Inferior parietal cortex (tissue), 1 donor: ENCODE measurements around the gene PCLO.
"Not testable (repeated sequence)": the region's sequence is repeated elsewhere in the genome, so short reads cannot be mapped to it uniquely, and the experiment has no call there.

Experiments used
- DNase-seq: peaks from one replicate; pipeline ENCODE4 v3.0.0-alpha.2; 2016; ENCODE audit errors: extremely low spot score

Gene PCLO

DNA sequence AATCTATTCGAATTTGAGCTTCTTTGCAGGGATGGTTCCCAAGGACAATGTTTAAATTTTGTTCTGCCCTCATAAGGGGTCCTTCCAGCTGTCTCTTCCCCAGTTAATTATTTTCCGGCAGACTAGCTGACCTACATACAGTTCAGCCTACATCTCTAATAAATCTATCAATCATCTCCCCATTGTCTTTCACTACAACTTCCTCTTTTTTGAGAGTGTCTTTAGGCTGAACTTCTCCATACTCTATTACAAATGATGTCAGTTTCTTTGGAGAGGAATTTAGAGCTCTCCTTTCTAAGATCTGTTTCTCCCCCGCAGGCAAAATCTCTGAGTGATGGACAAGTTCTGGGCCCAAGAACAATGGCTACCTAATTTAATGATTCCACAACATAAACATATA is 122.2 kb downstream of the PCLO start:
- DNase-seq, result no peak

DNA sequence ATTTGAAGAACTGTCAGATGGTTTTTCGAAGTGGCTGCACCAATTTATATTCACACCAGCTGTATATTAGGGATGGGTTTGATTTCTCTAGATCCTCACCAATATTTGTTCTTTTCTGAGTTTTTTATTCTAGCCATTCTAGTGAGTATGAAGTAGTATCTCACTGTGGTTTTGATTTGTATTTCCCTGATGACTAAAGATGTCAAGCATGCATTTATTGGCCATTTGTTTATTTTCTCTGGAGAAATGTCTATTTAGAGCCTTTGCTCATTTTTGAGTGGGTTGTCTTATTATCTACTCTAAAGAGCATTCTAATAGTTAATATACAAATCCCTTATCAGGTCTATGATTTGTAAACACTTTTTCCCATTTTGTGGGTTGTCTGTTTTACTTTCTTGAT is 123.9 kb downstream of the PCLO start:
- DNase-seq, result no peak

DNA sequence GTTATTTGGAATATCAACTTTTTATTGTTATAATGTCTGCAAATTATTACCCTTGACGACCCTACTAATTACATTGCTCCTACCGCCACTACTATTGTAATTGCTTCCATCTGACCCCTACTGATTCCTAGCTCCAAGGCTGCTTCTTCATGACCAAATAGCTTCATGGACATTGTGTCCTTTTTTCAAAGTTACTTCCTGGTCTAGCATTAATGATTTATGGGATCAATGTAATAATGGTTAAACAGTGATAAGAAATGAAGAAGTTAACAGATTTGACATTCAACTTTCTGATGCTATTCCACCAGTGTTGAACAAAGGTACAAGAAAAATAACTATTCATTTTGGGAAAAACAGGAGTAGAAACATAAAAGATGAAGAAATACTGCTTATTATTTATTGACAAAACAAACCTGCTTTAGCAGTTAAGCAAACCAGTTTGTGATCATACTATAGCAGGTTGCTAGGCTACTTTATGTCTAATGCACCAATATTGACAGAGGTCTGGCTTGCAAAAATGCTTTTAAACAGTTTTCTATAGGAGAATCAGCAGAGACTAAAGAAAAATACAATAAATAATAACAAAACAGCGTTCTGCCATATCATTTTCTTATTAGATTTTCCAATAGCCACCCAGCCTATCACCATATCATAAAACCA is 125.8 kb downstream of the PCLO start:
- DNase-seq, result no peak

DNA sequence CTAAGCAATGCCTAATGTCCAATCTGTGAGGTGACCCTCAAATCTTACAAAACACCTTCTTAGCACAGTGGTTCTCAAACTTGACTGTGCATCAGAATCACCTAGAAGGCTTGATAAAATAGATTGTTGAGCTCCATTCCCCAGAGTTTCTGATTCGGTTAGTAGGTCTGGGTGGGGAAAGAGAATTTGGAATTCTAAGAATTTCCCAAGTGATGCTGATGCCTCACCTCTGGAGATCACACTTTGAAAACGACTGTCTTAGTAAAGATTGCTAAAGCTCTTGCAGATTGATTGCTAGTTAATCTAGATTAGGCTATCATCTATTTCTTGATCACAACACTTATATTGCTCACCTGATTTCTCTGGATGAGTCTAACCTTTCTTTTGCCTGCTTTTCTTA is 126.6 kb downstream of the PCLO start:
- DNase-seq, result no peak

DNA sequence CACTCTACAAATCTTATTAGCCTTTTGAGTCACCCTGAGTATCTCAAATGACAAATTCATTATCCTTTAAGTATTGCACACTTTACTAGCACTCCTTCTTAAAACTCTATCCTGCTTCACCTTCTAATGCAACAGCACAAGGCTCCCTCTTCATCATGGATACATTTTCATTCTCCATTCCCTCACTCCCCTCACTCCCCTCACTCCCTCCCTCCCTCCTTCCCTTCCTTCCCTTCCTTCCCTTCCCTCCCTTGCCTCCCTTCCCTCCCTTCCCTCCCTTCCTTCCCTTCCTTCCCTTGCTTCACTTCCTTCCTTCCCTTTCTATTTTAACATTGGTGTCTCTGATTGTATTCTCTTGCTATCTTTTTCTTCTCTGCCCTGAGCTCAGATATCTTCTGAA is 130.5 kb downstream of the PCLO start:
- DNase-seq, result no peak

DNA sequence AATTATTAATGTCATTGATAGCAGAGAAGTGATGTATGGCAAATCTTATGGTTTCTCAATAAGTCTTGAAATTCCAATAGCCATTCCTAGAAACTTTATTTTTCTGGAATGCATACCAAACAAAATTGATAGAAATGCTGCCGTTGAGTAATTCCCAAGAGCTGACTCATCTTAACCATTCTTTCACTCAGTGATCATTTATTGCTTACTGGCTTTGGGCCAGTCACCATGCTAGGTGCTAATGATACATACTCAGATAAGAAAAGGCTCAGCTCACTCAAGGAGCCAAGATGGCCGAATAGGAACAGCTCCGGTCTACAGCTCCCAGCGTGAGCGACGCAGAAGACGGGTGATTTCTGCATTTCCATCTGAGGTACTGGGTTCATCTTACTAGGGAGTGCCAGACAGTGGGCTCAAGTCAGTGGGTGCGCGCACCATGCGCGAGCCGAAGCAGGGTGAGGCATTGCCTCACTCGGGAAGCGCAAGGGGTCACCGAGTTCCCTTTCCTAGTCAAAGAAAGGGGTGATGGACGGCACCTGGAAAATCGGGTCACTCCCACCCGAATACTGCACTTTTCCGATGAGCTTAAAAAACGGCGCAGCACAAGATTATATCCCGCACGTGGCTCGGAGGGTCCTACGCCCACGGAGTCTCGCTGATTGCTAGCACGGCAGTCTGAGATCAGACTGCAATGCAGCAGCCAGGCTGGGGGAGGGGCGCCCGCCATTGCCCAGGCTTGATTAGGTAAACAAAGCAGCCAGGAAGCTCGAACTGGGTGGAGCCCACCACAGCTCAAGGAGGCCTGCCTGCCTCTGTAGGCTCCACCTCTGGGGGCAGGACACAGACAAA is 138.6 kb downstream of the PCLO start:
- DNase-seq, result not testable (repeated sequence)

DNA sequence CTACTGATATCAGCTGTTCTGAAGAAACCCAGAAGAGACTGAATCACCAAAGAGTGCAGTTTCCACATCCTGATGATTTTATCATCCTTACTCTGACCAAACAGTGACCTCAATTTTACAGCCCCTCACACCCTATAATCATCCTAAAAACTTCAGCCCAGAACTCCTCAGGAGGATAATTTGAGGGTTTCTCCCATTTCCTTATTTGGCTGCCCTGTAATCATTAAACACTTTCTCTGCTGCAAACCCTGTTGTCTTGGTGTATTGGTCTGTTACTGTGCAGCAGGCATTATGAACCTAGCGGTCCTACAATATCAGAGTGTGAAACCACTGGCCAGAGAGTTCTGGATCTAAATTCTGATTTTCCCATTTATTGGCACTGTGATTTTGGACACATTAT is 141.7 kb downstream of the PCLO start:
- DNase-seq, result no peak

DNA sequence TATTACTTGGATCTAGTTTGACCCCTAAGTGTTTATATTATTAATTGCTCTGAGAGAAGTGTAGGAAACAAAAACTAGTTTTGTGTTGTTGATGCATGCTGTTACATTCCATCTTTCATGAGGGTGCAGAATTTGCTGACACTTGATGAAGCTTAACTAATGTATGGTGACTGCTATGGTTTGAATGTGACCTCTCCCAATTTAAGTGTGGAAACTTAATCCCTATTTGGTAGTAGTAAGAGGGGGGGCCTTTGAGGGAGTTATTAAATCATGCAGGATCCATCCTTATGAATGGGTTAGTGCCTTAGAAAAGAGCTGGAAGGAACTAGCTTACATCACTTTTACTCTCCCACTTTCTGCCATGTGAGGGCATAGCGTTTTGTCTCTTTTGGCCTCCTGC is 142.5 kb downstream of the PCLO start:
- no peak for DNase-seq

DNA sequence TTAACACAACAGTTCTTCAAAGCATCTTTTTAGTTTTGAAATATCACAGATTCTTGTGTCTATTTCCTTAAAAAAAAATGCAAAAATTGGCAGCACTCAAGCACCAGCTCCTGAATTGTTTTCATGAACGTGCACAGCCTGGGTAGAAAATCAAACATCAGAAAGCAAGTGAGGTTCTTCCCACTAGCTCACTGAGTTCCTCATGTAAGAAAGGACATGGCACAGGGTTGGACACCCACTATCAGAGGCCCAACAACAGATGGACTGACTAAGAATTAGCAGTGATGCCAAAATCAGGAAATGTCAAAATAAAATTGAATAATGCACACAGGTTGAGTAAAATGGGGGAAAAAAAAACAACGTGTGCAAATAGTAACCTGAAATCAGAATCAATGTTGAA is 146.8 kb downstream of the PCLO start:
- DNase-seq, result no peak

DNA sequence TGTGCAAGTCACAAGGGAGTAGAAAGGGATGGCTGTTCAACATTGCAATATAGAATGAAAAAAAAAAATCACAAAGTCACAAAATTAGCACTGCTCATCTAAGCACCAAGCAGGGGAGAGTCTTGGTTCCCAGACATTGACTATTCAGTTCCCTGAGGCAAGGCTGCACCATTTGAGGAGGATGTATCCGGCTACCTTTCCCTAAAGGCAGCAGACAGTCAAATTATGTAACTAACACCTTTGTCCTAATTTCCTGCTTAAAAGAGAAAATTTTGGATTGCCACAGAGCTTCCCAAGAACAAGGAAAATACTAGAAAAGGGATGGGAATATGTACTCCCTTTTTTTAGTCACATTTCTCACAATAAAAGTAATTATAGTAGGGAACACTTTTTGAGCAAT is 148.1 kb downstream of the PCLO start:
- DNase-seq, result no peak

DNA sequence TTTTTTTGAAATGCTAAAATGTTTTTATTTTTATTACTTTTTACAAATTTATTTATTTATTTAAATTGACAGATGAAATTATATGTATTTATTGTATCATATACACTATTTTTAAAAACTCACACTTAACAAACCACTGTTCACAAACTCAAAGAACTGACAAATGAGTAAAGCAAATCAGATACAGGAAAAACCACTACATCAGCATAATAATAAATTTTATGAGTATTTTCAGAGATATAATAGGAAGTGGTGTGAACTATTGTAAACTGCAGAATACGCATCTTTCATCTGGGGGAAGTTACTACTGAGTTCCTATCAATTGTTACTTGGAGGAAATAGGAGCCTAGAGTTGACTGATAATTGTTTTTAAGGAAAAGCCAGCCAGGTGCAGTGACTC is 150.7 kb downstream of the PCLO start:
- DNase-seq, result no peak

DNA sequence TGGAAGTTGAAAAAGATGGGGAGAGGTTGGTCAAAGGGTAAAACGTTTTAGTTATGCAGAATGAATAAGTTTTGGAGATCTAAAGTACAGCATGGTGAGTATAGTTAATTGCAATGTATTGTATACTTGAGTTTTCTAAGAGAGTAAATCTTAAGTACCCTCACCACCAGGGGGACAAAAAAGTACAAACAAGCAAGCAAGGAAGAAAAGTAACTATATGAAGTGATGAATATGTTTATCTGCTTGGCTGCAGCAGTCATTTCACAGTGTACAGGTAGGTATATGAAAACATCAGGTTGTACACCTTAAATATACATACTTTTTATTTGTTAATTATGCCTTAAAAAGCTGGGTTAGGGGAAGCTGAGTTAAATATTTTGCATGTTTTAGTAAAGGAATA is 157.3 kb downstream of the PCLO start:
- no peak for DNase-seq

DNA sequence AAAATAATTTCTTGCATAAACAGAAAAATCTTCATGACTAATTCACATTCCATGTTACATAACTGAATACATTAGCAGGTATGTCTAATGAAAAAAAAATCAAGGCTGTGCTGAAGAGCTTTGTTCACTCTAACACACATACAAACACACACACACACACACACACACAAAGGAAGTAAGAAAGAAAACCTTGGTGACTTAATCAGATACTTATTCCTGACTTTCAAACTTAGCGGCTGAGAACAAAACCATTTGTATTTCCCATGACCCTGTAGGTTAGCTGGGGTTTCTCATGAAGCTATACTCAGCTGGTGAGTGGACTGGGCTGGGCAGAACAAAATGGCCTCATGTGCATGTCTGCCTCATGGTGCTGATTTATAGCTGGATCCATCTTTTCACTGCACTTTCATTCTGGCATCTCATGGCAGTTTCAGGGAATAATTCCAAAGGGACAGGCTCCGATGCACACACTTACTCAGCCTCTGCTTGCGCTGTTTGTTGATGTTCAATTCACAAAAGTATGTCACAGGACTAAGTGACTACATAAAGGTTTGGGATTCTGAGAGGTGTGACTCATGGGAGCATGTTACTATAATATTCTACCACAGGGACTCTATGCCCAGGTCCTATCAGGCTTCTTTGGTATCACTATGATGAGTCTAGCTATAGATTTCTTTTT is 161.2 kb downstream of the PCLO start:
- DNase-seq, result no peak

DNA sequence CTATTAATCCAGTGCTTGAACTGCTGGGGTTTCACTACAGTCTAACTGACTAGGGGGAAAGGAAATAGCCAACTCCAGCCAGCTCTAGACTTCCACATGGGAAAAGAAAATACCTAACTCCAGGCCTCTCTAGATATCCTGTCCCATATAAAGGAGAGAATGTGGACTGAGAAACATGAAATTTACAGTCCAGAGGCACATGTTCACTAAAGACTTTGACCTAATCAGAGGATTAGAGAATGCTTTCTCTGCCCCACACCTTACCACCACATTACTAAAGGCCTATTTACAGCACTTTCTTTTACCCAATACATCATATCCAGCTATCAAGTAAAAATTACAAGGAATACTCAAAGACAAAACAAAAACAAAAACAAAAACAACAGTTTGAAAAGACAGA is 164.2 kb downstream of the PCLO start:
- no peak for DNase-seq

DNA sequence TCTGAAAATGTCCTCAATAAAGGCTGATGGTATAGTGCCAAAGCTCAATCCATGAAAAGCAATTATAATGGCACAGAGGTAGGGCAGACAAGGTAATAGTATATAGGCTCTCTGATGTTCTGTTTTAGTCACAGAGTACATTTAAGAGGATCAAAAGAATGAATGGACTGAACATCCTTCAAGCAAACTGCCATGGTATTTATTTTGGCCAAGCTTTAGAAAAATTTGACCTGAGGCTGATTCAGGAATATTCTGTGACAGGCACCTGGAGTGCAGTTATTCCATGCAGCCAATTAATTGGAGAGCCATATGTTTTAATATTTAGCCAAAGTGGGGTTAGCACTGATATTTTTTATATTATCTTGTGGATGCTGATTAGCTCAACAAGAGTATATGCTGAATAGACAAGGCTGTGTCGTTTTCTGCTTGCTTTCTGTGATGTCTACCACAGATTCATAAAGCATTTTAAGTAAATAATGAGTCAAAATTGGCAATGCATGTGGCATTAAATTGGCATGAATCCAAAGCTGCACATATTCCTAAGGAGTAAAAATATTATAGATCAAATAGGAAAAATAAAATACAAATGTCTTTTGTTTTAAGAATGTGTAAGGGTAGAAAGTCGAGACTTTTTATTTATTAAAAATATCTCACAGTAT is 177.4 kb downstream of the PCLO start:
- DNase-seq, result no peak

DNA sequence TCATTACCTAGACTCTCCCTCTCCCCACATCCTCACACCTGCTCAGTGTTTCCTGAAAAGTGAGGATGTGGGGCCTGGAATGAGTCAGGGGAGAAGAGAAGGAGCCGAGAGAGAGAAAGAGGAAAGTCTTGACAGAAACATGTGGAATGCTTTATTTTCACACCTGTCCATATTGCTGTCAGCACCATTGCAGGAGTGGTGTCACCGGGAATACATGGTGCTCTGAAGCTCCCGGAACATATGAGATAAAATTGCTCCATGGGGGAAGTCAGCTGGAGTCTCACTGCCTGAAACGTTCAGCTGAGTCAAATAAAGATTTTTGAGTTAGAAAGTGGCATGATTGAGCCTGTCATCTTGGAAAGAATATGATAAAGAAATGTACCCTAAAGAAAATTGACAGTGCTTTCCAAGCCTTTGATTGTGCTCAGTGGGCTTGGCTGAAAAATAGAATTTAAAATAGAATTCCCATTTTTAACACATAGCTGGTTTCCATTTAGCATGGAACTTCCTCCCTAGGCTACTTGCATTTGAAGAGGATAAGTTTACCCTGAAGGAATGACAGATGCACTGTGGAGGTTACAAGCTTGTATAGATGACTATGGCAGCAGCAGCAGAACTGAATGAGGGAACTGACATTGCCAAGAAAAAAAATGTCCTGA is 182.4 kb downstream of the PCLO start:
- DNase-seq, result no peak

DNA sequence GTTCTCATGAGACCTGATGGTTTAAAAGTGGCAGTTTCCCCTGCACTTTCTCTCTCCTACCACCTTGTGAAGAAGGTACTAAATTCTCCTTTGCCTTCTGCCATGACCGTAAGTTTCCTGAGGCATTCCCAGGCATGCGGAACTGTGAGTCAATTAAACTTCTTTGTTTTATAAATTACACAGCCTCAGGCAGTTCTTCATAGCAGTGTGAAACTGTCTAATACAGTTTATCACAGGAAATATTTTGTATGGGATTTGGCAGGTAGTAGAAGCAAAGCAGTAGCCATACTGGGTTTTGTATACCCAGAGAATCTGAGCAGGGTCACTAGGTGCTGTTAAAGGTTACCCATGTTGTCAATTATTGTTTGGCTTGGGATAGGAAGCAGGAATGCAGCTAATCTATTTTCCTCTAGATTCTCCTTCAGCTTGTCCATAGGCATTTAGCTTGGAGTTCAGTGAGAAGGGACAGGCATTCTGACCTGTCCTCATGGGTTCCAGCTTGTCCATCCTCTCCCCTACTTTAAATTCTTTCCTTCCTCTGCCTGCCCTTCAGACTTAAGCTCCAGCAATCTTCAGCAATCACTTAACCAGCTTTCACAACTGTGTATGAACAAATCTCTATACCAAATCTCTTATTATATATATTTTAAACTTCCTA is 186.7 kb downstream of the PCLO start:
- no peak for DNase-seq

DNA sequence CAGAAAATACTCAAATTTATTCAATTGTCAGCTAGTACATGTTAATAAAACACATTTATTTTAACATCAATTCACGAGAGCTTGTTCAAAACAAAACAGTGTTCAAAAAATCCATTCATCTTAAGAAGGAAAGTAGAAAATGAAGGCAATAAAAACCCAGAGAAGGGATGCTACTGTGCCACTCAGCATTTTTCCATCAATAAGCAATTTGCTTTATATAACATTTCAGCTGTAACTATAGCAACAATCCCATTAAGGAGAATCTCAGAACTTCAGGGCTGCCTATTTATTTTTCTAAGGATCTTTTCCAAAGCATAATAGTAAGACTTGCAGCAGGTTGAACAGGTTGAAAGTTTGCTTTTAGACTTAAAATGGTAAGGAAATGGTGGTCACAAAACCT is 190.5 kb downstream of the PCLO start:
- DNase-seq, result no peak

DNA sequence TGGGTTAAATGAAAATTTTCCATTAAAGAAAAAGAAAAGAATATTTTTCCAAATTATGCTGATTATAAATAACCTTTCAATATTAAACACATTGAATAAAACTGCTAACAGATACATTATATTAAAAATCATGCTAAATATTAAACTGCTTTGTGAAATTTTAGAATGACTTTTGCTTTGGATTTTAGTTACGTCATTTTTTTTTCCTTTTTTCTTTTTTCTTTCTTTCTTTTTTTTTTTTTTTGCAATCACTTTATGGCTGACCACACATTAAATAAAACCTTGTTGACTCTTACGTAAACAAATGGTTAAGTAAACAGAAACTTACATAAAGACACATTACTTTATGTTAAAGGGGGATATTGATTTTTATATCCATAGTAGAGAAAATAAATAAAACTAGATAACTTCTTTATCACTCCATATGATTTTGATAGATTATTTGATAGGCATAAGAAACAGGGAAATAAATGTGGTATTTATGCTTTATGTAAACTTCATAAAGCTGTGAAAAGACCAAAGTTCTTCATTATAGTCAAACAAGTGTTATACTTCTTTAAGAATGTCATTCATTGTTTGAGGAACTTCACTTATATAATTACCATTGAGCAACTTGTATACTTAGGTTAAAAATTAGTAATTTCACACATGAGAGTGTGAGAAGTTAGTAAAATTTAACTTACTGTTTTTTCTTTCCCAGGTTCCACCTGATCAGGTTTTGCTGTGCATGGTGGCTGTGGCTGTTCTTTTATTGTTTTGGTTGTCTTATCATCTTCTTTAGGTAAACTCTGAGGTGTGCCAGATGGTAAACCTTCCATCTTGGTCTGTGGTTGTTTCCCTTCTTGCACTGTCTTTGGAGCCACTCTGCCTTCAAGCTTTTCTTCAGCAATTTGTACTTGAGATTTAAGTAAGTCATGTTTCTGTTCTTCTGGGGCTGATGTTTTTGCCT is 197.3 kb downstream of the PCLO start:
- DNase-seq, result no peak
